OCI-LY7 (cell line): ENCODE data around the gene RFX8. TPM values are rescaled to one million over a fixed set of nuclear protein-coding genes. Genes with fewer than 3 reads are reported as not detected.
"Not testable (repeated sequence)": the region's sequence is repeated elsewhere in the genome, so short reads cannot be mapped to it uniquely, and the experiment has no call there.

ENCODE experiments used
- BruUV-seq: library from RNA; stranded (reverse); fragments of 400-500 nt; replicated peaks from 2 replicates; lab custom pipeline; 2021; lab: Mats Ljungman, UMichigan
- CTCF ChIA-PET: fragments of 300-600 bp; sonication (Branson Sonifier 250); formaldehyde crosslinking; loops from one replicate; lab custom pipeline; 2022; ENCODE audit warnings: antibody characterized with exemption; ENCODE audit not compliant: unreplicated experiment; lab: Charles Lee
- POLR2A ChIA-PET: fragments of 300-600 bp; sonication (Branson Sonifier 250); formaldehyde crosslinking; loops from one replicate; lab custom pipeline; 2022; ENCODE audit warnings: antibody characterized with exemption; lab: Charles Lee
- DNase-seq: peaks from one replicate; pipeline ENCODE4 v3.0.0-alpha.2; 2015; ENCODE audit warnings: low spot score
- H2AFZ ChIP-seq: fragments of 200-600 bp; sonication (generic), shearing (Covaris generic); 2 replicates; pipeline ENCODE4 v1.6.1; 2014; ENCODE audit warnings: mild to moderate bottlenecking, antibody characterized with exemption, low read length, moderate library complexity
- H3K27ac ChIP-seq: fragments of 200-600 bp; sonication (generic); 2 replicates; pipeline ENCODE4 v1.5.1; 2014; ENCODE audit warnings: mixed run types, low read depth, mild to moderate bottlenecking, moderate library complexity, low read length, inconsistent platforms; ENCODE audit not compliant: poor library complexity, severe bottlenecking
- H3K36me3 ChIP-seq: fragments of 200-600 bp; sonication (generic); 2 replicates; pipeline ENCODE4 v1.6.1; 2014; ENCODE audit warnings: mild to moderate bottlenecking, antibody characterized with exemption, low read length, moderate library complexity, mixed read lengths; ENCODE audit not compliant: insufficient read depth
- H3K4me1 ChIP-seq: fragments of 200-600 bp; sonication (generic); 2 replicates; pipeline ENCODE4 v1.5.1; 2014; ENCODE audit warnings: mild to moderate bottlenecking, low read length; ENCODE audit not compliant: insufficient read depth, poor library complexity, severe bottlenecking
- H3K4me2 ChIP-seq: fragments of 200-600 bp; sonication (generic); 2 replicates; pipeline ENCODE4 v1.6.1; 2014; ENCODE audit warnings: mild to moderate bottlenecking, low read length
- H3K4me3 ChIP-seq: fragments of 200-600 bp; sonication (generic); 2 replicates; pipeline ENCODE4 v1.5.1; 2014; ENCODE audit warnings: mild to moderate bottlenecking, low read depth, low read length; ENCODE audit not compliant: poor library complexity, severe bottlenecking
- H3K79me2 ChIP-seq: fragments of 200-600 bp; sonication (generic); 2 replicates; pipeline ENCODE4 v1.6.1; 2016; ENCODE audit warnings: low read depth, mild to moderate bottlenecking, low read length, moderate library complexity, mixed read lengths; ENCODE audit not compliant: insufficient read depth
- H3K9me2 ChIP-seq: fragments of 200-600 bp; sonication (generic); 2 replicates; pipeline ENCODE4 v1.6.1; 2016; ENCODE audit warnings: mild to moderate bottlenecking, low read length, mixed read lengths; ENCODE audit not compliant: insufficient read depth
- H3K9me3 ChIP-seq: fragments of 200-600 bp; sonication (generic); 2 replicates; pipeline ENCODE4 v1.6.1; 2014; ENCODE audit warnings: mild to moderate bottlenecking, mixed run types, low read length, mixed read lengths
- H4K20me1 ChIP-seq: fragments of 200-600 bp; sonication (generic); 2 replicates; pipeline ENCODE4 v1.6.1; 2014; ENCODE audit warnings: mild to moderate bottlenecking, antibody characterized with exemption, low read length, moderate library complexity, mixed read lengths; ENCODE audit not compliant: insufficient read depth
- CTCF ChIP-seq: fragments of 200-600 bp; sonication (generic); conservative IDR thresholded peaks from 2 replicates; pipeline ENCODE4 v1.5.1; 2014; ENCODE audit warnings: mild to moderate bottlenecking, antibody characterized with exemption, low read length, moderate library complexity, mixed read lengths
- EZH2phosphoT487 ChIP-seq: fragments of 200-600 bp; sonication (generic); IDR thresholded peaks from 2 replicates; pipeline ENCODE4 v1.6.1; 2018; ENCODE audit warnings: low read depth, borderline replicate concordance, mild to moderate bottlenecking, mixed run types, antibody characterized with exemption, low read length, moderate library complexity, mixed read lengths
- intact Hi-C: fragments of 100-400 bp; cut with micrococcal nuclease; formaldehyde crosslinking; loops from one replicate; pipeline ENCODE4 v1.10.0; 2022; ENCODE audit not compliant: unreplicated experiment
- total RNA-seq, 2 experiments: library from RNA; depleted of rRNA in 1 of 2; stranded (reverse); fragments of >200 nt in 1 of 2; shearing (Covaris generic) in 1 of 2; gene quantifications; 2 replicates each; pipeline ENCODE4 v1.2.3, GENCODE V29; 2014 to 2022

The RFX8 gene
- total RNA-seq, 2 experiments from 2014 or later: not detected

GRCh38 chr2:101461381-101461780 is 13.5 kb downstream of the RFX8 start:
- intact Hi-C loops: no loop called here
- no TSS peak for BruUV-seq
- Histone ChIP-seq H4K20me1 (no peaks in the 10 kb centered on the region), H3K79me2 (no peaks in the 10 kb centered on the region), H3K9me3 (no peaks in the 10 kb centered on the region), H3K9me2 (no peaks in the 10 kb centered on the region), H3K4me3 (no peak overlapping the region), H3K4me1 (no peaks in the 10 kb centered on the region), H3K27ac (no peak overlapping the region), H3K36me3 (no peaks in the 10 kb centered on the region), H2AFZ (no peak overlapping the region), H3K4me2 (no peak overlapping the region)
- POLR2A ChIA-PET: no interaction called here
- no peak for DNase-seq
- CTCF ChIA-PET: no interaction called here
- no peak for TF ChIP-seq EZH2phosphoT487
- no peak for TF ChIP-seq CTCF

- H3K36me3 ChIP-seq, intact Hi-C loops, H2AFZ ChIP-seq, H3K79me2 ChIP-seq, H3K27ac ChIP-seq, BruUV-seq, DNase-seq, CTCF ChIA-PET, H3K9me3 ChIP-seq, H4K20me1 ChIP-seq, H3K9me2 ChIP-seq, H3K4me1 ChIP-seq, H3K4me3 ChIP-seq, POLR2A ChIA-PET, H3K4me2 ChIP-seq: not testable (repeated sequence)
These were observed 20.5 kb downstream of the RFX8 start for GRCh38 chr2:101454408-101454807.

- H3K4me2 ChIP-seq: no peak overlapping the region
- no peaks in the 10 kb centered on the region for H3K9me3 ChIP-seq
- H3K27ac ChIP-seq: no peak overlapping the region
- no peak overlapping the region for H3K4me3 ChIP-seq
- TF ChIP-seq EZH2phosphoT487: no peak
- TF ChIP-seq CTCF: no peak
- no peak overlapping the region for H2AFZ ChIP-seq
- no peaks in the 10 kb centered on the region for H3K36me3 ChIP-seq
- no peaks in the 10 kb centered on the region for H4K20me1 ChIP-seq
- no TSS peak for BruUV-seq
- ChIA-PET CTCF (no interaction called here), POLR2A (no interaction called here)
- H3K79me2 ChIP-seq: no peaks in the 10 kb centered on the region
- DNase-seq: no peak
- H3K9me2 ChIP-seq: no peaks in the 10 kb centered on the region
- intact Hi-C loops: no loop called here
- H3K4me1 ChIP-seq: no peaks in the 10 kb centered on the region
These were observed 23.9 kb downstream of the RFX8 start for GRCh38 chr2:101450965-101451364.
